GM20000 (cell line): ENCODE results near the gene RALGPS1.

Experiments used
- DNase-seq: peaks from one replicate; pipeline ENCODE4 v3.0.0; 2012; ENCODE audit warnings: low spot score
- TF ChIP-seq, protein P1 (sequence below): IDR thresholded peaks from 2 replicates; pipeline ENCODE4 v1.5.1; 2012; ENCODE audit warnings: mild to moderate bottlenecking, control low read depth; ENCODE audit errors: extremely low read depth, missing control alignments

RALGPS1 gene

DNA sequence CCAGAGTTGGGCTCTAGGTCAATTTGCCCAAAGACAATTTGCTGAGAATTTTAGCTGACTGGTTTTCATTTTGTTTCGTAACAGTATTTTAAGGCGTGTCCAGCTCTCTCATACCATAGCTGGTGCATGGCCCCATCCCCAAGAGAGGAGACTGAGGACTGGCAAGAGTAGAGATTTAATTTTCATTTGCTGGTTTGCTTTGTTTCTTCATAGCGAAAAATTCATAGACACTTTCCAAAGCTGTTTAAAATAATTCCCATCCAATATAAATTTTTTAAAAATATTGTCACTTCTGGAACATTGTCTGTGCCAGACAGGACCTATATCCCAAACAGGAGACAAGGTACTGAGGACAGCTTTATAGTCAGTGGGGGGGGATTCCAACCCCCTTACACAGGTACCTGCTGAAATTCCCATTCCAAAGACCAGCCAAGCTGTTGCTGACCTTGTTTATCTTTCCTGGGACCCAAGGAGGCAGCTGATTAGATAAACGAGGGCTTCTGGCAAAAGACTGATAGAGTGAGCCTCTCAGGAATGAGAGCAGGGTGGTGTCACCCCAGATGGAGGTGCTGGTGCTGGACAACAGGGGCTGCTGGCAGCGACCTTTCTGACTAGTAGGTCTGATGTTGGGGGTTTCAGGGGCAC lies 214.6 kb downstream of the RALGPS1 start:
- TF ChIP-seq, protein P1, sequence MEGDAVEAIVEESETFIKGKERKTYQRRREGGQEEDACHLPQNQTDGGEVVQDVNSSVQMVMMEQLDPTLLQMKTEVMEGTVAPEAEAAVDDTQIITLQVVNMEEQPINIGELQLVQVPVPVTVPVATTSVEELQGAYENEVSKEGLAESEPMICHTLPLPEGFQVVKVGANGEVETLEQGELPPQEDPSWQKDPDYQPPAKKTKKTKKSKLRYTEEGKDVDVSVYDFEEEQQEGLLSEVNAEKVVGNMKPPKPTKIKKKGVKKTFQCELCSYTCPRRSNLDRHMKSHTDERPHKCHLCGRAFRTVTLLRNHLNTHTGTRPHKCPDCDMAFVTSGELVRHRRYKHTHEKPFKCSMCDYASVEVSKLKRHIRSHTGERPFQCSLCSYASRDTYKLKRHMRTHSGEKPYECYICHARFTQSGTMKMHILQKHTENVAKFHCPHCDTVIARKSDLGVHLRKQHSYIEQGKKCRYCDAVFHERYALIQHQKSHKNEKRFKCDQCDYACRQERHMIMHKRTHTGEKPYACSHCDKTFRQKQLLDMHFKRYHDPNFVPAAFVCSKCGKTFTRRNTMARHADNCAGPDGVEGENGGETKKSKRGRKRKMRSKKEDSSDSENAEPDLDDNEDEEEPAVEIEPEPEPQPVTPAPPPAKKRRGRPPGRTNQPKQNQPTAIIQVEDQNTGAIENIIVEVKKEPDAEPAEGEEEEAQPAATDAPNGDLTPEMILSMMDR: no peak

DNA sequence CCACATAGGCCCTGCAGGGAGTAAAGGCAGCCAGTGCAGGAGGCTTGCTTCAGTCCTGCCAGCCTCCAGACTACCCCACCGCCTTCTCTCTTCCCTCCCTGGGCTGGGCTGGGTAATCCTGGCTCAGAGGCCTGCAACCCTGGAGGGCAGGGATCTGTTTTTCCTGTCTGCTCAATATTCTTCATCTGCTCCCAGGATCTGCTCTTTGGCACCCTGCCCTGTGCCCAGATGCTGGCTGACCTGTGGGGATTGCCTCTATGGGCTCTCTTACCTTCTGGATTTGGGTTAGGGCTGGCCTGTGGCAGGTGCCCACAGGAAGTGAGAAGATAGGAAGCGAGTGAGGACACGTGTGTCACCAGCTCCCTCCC lies 215.1 kb downstream of the RALGPS1 start:
- TF ChIP-seq, protein P1: no peak
- DNase-seq: no peak

More for the DNA sequence above, 214.6 kb downstream of the RALGPS1 start:
- no peak for DNase-seq

DNA sequence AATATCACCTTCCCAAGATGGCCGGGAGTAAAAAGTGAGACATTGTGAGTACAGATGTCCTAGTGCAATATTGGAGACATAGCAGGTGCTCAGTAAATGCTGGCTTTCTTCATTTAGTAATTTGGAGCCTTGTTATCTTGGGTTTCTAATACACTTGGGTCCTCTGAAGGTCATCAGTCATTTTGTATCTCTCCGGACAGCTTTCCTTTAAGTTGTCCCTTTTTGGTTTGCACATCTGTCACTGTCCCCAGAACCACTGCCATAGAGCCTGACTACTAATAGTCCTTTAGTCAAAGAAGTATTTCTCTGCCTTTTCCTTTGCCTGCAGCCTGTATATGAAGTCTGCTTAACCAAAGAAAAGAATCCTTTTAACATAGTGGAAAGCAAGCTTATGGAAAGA lies 215.7 kb downstream of the RALGPS1 start:
- TF ChIP-seq, protein P1: no peak
- DNase-seq: no peak

DNA sequence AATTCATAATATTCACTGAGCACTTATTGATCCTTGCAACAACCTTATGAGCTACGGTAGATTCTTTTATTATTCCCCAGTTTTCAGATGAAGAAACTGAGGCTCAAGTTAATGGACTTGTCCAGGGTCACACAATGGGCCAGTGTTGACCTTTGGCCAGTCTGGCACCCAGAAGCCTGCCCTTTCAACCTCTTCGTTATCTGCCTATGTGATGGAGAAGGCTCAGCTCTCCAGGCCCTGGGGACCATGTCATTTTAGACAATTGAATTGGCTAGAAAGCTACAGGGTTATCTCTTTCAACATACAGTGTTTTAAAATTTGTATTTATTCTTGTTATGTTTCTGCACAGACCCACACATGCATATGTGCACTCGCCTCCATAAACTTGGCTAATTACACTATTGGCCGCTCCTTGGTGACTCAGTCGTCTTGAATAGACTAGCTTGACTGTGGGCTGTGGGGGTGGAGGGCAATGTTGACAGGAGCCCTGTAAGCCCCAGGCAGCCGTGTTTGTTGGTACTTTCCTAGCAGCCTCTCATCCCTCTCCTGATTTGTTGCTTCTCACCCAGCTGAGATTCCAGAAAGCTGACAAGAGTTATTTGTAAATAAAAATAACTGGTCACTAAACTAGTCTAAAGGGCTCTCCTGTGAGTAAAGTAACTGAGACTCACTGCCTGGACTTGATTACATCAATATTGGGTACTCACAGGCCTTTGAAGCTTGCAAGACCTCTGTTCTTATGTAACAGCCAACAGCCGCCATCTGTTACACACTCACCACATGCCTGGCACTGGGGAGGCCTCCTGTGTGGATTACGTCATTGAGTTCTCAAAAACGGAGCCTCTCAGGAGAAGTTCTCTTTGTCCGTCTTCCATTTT lies 216.3 kb downstream of the RALGPS1 start:
- TF ChIP-seq, protein P1: no peak
- no peak for DNase-seq

DNA sequence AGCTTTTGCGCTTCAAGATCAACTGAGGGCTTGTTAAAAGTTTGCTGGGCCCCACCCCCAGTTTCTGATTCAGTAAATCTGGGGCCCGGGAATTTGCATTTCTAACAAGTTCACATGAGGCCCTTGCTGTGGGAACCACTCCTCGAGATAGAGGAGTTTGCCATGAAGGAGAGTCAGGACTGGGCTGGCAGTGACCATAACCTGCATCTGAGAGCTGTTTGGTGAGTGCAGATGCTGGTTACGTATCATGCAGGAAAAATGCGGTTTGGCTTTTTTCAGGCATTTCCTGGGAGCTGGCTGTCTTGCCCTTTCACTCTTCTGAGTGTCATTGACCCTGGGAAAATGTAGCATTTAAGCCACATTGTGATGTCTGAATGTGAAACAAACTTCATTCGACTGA lies 217.3 kb downstream of the RALGPS1 start:
- TF ChIP-seq, protein P1: no peak
- DNase-seq: no peak

DNA sequence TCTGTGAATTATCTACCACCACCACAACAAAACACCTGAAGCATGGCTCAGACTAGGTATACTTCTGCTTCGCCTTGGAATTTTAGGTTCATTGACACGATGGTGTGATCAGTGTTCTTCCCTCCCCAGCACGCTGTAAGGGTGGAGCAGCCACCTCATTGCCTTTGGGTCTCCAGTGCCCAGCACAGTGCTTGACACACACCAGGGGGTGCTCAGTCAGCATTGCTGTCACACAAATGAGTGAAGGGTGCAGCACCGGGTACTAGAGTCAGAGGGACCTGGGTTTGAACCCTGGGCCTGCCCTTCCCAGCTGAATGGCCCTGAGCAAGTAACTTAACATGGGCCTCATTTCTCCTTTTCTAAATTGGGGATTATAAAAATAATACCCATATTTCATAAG lies 217.8 kb downstream of the RALGPS1 start:
- no peak for DNase-seq
- TF ChIP-seq, protein P1: no peak

DNA sequence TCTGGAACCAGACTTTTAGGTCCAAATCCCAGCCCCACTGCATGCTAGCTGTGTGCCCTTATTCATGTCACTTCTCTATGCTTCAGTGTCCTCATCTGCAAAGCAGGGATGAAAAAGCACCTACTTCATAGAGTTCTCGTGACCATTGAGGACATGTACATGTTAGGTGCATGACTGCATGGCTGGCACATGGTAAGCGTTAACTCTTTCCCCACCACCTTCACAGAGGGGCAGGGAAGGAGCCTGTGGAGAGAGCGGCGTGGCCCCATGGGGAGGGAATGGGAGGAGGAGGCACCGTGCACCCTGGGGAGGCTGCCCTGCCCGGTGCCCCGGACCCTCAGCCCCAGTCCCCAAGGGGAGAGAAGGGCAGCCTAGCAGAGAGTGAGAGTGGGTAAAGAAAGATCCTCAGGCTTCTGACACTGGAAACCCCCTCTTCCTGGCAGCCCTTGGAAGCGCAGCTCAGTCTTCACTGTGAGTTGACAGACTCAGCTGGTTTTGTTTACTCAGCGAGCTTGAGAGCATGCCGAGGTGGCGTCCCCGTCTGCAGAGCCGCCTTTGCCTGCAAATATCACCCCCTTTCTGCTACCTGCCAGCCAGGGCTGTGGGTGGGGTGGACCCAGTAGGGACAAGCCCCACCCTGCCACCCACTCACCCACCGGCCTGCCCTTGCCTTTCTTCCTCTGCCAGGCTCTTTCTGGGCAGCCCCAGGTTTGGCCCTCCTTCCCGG lies 218.5 kb downstream of the RALGPS1 start:
- DNase-seq: no peak
- TF ChIP-seq, protein P1: no peak
